HG03571 (cell line): Measurements from ENCODE around the gene CDRT15.
"Not testable (repeated sequence)": the region's sequence is repeated elsewhere in the genome, so short reads cannot be mapped to it uniquely, and the experiment has no call there.

Source experiments
- ATAC-seq: cut with Tn5 transposase; IDR thresholded peaks from one replicate; pipeline ENCODE4 v1.9.1; 2021; ENCODE audit not compliant: unreplicated experiment

Gene CDRT15

DNA sequence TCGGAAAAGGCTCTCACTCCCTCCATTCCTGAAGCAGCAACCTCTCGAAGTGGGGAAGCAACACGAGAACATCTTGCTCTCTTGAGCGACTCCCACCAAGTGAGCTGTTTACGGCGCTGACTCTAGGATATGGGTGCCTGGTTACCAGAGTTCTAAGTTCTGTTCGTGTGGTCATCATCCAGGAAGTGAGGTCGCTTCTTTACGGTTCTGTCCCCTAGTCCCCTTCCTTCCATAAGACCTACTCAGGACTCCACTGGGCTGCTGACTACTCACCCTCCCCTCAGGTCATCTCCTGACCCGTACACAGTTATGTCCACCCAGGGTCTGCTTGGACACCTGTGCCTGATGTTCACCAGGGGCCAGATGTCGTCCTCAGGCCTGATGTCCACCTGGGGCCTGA, at the start of gene CDRT15:
TSS of gene CDRT15 (minus strand) at position 101 of the 400 bp plus-strand sequence. CDS start at position 72, 29 bp downstream.
- ATAC-seq, result not testable (repeated sequence)

- no peak for ATAC-seq
Observed at GRCh38 chr17:14282726-14283125, 46.1 kb upstream of the CDRT15 start.

DNA sequence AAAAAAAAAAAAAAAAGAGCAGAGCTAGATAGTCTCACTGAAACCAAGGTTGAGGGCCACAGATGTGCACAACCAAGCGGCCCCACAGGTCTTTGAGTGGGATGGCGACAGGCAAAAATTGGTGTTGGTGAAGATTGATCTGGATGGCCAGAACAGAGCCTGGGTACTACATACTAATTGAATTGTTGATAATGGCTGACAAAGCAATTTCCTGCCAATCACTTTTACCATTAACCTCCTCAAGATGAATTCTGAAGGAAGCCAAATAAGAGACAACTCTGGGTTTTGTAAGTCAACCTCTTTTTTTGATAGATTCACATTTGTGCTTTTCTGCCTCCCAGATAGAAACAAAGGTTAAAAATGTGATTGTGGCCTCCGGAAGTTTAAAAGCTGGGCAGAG, 44.9 kb upstream of the CDRT15 start:
- ATAC-seq, result no peak

- no peak for ATAC-seq
Observed at GRCh38 chr17:14276535-14277250, 40.0 kb upstream of the CDRT15 start.

DNA sequence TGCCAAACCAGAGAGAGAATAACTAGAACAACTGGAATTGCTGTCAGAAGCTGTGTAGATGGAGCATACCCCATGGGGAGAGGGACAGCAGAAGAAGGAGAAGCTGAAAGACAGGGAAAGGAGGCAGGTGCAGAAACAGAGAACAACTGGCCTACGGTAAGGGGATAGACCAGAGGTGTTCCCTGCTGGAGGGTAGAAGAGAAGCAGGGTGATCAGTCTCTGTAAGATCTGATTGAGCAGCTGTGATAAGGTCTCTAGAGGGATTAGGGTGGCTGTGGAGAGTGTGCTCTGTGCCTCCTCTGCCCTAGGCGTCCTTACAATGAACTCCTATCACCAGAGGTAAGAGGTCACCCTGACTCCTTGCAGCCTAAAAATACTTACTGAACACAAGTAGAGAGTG, 33.8 kb upstream of the CDRT15 start:
- ATAC-seq, result no peak

- no peak for ATAC-seq
Observed at GRCh38 chr17:14269473-14269872, 32.8 kb upstream of the CDRT15 start.

- no peak for ATAC-seq
Observed at GRCh38 chr17:14268264-14268663, 31.6 kb upstream of the CDRT15 start.

DNA sequence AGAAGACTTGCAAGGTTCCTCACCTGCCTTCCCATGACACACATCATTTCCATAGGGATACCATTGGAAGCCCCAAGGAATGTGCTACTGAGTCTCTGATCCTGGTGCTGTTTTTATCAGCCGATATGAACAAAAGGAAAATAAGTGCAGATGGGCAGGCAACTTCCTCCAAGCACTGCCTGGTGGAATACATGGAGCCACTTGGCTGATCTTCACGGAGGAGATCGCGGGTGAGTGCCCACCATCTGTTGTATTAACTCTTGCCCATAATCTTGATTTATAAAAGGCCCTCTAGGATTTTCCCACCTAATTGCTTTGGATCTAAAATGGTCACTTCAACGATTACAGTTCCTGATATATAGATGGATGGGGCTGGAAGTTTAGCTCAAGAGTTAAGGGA, 24.7 kb upstream of the CDRT15 start:
- no peak for ATAC-seq

- no peak for ATAC-seq
Observed at GRCh38 chr17:14245629-14246028, 9.0 kb upstream of the CDRT15 start.

DNA sequence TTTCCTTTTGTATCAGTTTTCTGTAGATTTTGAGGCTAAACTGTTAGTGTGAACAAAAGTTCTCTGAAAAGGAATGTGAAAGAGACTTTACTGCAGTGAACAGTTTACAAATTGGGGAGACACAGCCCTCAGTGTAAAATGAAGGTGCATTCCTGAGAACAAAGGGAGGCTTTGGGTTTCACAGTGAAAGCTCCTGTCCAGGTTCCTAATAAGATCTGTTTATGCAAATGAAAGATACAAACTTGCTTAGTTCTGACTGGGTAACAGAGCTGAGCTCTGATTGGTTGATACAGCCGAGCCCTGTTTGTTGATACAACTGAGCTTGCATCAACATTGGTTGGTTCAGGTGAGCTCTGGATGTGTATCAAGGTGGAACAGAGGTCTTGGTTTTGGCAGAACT, 8.3 kb upstream of the CDRT15 start:
- ATAC-seq, result no peak

- ATAC-seq, result not testable (repeated sequence)
Observed at GRCh38 chr17:14239271-14239670, 2.6 kb upstream of the CDRT15 start.

DNA sequence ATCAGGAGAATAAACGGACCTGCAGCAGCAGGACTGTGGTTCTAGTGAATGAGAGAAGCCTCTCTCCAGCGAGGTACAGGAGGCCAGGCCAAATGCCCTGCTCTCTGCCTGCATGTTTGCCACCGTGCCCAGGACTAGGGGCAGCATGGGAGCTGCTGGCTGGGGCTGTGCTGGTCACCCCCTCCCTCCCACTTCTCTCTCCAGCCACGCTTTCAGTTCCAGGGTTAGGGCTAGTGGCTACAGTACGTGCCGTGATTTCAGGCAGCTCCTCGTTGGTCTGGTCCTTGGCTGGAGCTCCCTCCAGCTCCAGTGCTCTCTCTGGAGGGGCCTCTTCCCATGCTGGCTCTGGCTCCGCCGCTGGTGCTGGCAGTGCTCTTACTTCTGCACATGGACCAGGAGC, 630 bp downstream of the CDRT15 start:
- ATAC-seq, result not testable (repeated sequence)

GRCh38 chr17:14235047-14235446, 1.6 kb downstream of the CDRT15 start:
- ATAC-seq, result not testable (repeated sequence)

GRCh38 chr17:14231187-14231586, 5.5 kb downstream of the CDRT15 start:
- not testable (repeated sequence) for ATAC-seq

DNA sequence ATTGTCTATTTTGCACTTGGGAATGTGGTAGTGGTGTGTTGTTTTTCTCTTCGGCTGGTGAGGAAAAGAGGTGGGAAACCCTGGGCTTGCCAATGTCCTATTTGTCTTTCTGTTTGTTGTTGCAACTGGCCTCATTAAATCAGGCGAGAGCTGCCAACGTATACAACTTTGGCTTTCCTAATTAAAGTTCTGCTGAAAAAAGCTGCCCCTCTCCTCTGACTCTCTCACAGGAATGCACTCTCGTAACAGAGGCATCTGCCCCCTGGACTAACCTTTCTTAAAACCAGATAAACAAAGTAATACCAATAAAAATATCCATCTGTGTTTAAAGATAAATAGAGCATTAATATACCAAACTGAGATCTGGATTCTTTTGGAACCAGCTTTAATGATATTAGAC, 7.8 kb downstream of the CDRT15 start:
- ATAC-seq, result no peak

DNA sequence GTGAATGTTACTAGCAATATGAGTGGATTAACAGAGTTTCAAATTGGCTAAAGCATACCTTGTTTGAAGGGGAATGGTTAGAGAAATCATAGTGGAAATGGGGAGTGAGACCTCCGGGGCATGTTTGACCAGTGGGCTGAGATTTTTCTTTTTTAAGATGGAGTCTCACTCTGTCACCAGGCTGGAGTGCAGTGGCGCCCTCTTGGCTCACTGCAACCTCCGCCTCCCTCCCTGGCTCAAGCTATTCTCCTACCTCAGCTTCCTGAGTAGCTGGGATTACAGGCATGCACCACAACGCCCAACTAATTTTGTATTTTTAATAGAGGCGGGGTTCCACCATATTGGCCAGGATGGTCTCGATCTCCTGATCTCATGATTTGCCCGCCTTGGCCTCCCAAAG, 9.6 kb downstream of the CDRT15 start:
- no peak for ATAC-seq

DNA sequence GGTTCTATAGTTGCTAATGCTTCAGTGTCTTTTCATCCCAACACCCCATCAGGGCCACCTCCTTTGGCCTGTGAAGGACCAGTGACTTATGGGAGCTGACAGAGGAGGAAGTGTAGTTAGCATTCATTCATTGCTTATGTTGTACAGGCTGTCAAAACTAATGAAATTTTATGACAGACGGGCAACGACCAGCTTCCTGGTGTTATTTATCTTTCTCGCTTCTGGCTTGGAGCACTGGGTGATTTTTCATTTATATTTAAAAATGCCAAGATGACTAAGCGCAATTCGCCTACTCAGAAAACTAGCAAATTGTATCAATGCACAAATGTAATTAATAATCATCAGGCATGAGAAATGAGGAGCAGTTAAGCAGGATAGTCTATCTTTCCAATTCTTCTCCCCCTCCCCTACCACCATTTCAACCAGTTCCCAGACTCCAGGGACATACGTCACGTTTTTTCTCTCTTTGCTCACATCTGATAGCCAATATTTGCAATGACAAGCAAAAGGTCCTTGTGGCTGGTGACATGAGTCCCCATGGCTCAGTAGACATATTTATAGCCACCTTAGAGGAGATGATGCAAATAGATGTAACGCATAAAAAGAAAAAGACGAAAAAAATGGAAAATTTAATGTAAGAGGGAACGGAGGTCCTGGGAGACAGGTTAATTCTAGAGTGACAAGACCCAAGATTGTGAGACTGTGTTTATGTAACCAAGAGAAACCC, 11.2 kb downstream of the CDRT15 start:
- no peak for ATAC-seq

DNA sequence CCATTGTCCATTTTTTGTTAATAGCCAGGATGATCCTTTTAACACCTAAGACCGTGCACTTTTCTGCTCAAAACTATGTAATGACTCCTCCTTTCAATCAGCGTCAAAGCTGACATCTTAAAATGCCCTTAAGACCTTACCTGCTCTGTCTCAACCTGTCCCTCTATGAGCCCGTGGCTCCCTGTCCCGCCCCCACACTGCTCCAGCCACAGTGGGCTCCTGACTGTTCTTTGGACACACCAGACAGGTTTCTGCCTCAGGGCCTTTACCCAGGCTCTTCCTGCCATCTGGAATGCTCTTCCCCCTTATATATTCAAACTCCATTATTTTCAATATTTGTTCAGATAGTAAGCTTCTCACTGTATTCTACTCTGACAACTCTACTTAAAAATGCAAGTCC, 14.1 kb downstream of the CDRT15 start:
- no peak for ATAC-seq

GRCh38 chr17:14214271-14214670, 22.4 kb downstream of the CDRT15 start:
- no peak for ATAC-seq

DNA sequence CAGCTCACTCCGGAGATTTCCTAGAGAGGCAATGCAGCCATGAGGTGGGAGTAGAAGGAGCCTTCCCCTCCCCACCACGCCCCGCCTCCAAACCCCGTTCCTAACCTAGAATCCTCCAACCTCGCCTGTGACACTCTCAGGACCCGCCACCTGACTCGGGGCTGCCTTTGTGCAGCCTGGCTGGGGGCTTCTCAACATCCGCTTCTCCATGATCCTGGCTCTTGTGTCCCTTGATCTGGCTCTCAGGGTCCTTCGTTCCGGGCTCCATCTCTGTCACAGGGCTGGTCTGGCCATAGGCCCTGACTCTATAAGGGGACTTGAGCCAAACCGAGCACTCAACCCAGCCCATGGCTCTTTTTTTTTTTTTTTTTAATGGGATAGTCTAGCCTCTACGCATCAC, 24.3 kb downstream of the CDRT15 start:
- ATAC-seq, result no peak

- ATAC-seq, result no peak
Observed at GRCh38 chr17:14211801-14212200, 24.9 kb downstream of the CDRT15 start.

GRCh38 chr17:14211246-14211645, 25.4 kb downstream of the CDRT15 start:
- ATAC-seq, result no peak

DNA sequence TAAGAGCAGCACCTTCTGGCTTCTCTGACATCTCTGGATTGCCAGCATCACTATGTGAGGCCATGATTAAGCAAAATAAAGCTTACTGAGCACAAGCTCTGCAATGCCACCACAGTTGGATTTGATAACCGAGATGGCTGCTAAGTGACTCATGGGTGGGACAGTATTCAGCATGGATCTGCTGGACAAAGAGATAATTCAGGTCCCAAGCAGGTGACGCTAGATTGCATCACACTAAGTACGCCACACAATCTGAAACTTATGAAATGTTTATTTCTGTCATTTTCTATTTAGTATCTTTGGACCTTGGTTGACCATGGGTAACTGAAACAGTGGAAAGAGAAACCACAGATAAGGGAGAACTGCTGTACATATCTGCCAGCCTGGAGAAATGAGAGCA, 27.4 kb downstream of the CDRT15 start:
- no peak for ATAC-seq
